Calu3 (cell line): Measurements from ENCODE around the gene PBX4. TPM values are rescaled to one million over a fixed set of nuclear protein-coding genes. Genes with fewer than 3 reads are reported as not detected.

Source experiments
- BruUV-seq: library from RNA; stranded (reverse); fragments of 400-500 nt; replicated peaks from 2 replicates; lab custom pipeline; 2021; lab: Mats Ljungman, UMichigan
- CTCF ChIA-PET: fragments of 300-600 bp; sonication (Branson Sonifier 250); formaldehyde crosslinking; loops from one replicate; lab custom pipeline; 2022; ENCODE audit warnings: antibody characterized with exemption; lab: Charles Lee
- DNase-seq: peaks from one replicate; pipeline ENCODE4 v3.0.0; 2022
- H3K27ac Mint-ChIP-seq: one replicate; pipeline ENCODE4 v1.8.0; 2022; ENCODE audit warnings: mixed read lengths; ENCODE audit not compliant: unreplicated experiment
- H3K27me3 Mint-ChIP-seq: one replicate; pipeline ENCODE4 v1.8.0; 2022; ENCODE audit warnings: mixed read lengths; ENCODE audit not compliant: unreplicated experiment
- H3K36me3 Mint-ChIP-seq: one replicate; pipeline ENCODE4 v1.8.0; 2022; ENCODE audit warnings: mild to moderate bottlenecking, moderate library complexity, mixed read lengths; ENCODE audit not compliant: insufficient read depth, unreplicated experiment
- H3K4me1 Mint-ChIP-seq: one replicate; pipeline ENCODE4 v1.8.0; 2022; ENCODE audit warnings: mild to moderate bottlenecking, low read depth, mixed read lengths; ENCODE audit not compliant: unreplicated experiment
- H3K4me3 Mint-ChIP-seq: one replicate; pipeline ENCODE4 v1.8.0; 2022; ENCODE audit warnings: mild to moderate bottlenecking, low read depth, moderate library complexity, mixed read lengths; ENCODE audit not compliant: unreplicated experiment
- H3K9me3 Mint-ChIP-seq: one replicate; pipeline ENCODE4 v1.8.0; 2022; ENCODE audit warnings: low read depth, mixed read lengths; ENCODE audit not compliant: unreplicated experiment
- intact Hi-C: fragments of 100-400 bp; cut with micrococcal nuclease; formaldehyde crosslinking; loops from one replicate; pipeline ENCODE4 v1.10.0; 2022; ENCODE audit not compliant: unreplicated experiment
- total RNA-seq: library from RNA; stranded (reverse); gene quantifications from 2 replicates; pipeline ENCODE4 v1.2.3, GENCODE V29; 2022
- TF ChIP-seq, protein P1 (sequence below): fragments of 200-600 bp; IDR thresholded peaks from one replicate; pipeline ENCODE4 v1.8.0; 2022; ENCODE audit warnings: antibody characterized with exemption; ENCODE audit not compliant: unreplicated experiment

PBX4 gene
- total RNA-seq, 1 experiment from 2014 or later, result 6.0 TPM

- Mint-ChIP-seq H3K9me3 (no peaks in the 10 kb centered on the region), H3K4me1 (no peaks in the 10 kb centered on the region), H3K36me3 (peaks cover 4% of the 10 kb centered on the region), H3K4me3 (no peak overlapping the region), H3K27ac (no peak overlapping the region), H3K27me3 (peaks cover 14% of the 10 kb centered on the region)
- CTCF ChIA-PET, result interaction anchor here (0.9 kb wide), 1 partner anchor 17 kb away, joined by 4 read pairs; no protein-coding TSS in a partner anchor
- TF ChIP-seq, protein P1, sequence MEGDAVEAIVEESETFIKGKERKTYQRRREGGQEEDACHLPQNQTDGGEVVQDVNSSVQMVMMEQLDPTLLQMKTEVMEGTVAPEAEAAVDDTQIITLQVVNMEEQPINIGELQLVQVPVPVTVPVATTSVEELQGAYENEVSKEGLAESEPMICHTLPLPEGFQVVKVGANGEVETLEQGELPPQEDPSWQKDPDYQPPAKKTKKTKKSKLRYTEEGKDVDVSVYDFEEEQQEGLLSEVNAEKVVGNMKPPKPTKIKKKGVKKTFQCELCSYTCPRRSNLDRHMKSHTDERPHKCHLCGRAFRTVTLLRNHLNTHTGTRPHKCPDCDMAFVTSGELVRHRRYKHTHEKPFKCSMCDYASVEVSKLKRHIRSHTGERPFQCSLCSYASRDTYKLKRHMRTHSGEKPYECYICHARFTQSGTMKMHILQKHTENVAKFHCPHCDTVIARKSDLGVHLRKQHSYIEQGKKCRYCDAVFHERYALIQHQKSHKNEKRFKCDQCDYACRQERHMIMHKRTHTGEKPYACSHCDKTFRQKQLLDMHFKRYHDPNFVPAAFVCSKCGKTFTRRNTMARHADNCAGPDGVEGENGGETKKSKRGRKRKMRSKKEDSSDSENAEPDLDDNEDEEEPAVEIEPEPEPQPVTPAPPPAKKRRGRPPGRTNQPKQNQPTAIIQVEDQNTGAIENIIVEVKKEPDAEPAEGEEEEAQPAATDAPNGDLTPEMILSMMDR, result no peak
- intact Hi-C loops, result no loop called here
- no TSS peak for BruUV-seq
- DNase-seq, result no peak
Measured at GRCh38 chr19:19548915-19549759, 69.3 kb downstream of the PBX4 start.

- BruUV-seq, result no TSS peak
- Mint-ChIP-seq H3K9me3 (no peaks in the 10 kb centered on the region), H3K27ac (no peak overlapping the region), H3K36me3 (peaks cover 4% of the 10 kb centered on the region), H3K4me3 (no peak overlapping the region), H3K27me3 (peaks cover 14% of the 10 kb centered on the region), H3K4me1 (no peaks in the 10 kb centered on the region)
- no peak for DNase-seq
- CTCF ChIA-PET, result interaction anchor here (0.5 to 0.6 kb wide), 3 partner anchors 11 to 868 kb away, joined by 7 to 12 read pairs (median 8); no protein-coding TSS in a partner anchor
- intact Hi-C loops, result no loop called here
- TF ChIP-seq, protein P1, result no peak
Measured at GRCh38 chr19:19547674-19548336, 70.7 kb downstream of the PBX4 start.

DNA sequence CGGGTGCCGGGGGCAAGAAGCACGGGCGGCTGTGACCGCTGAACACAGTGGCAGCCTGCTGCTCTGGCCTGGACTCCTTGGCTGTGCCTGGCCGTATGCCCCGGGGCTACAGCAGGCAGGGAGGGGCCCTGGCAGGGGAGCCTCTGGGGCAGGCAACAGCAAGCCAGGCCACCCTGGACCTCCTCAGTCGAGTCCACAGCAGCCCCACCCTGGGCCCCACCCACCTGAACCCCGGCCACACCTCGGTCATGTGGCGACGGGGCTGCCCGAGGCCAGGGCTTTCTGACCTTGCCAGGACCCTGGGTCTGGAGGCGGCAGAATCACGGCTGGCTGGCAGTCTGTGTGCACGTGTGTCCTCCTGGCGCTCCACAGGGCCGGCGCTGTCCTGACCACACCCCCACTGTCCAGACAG is 71.7 kb downstream of the PBX4 start:
- H3K9me3 Mint-ChIP-seq, result no peaks in the 10 kb centered on the region
- no peak overlapping the region for H3K27ac Mint-ChIP-seq
- TF ChIP-seq, protein P1, result no peak
- H3K4me3 Mint-ChIP-seq, result no peak overlapping the region
- intact Hi-C loops, result no loop called here
- H3K36me3 Mint-ChIP-seq, result peaks cover 4% of the 10 kb centered on the region
- H3K4me1 Mint-ChIP-seq, result no peaks in the 10 kb centered on the region
- DNase-seq, result no peak
- no TSS peak for BruUV-seq
- CTCF ChIA-PET, result interaction anchor here (0.6 kb wide), 1 partner anchor 220 kb away, joined by 7 read pairs; no protein-coding TSS in a partner anchor
- H3K27me3 Mint-ChIP-seq, result peaks cover 14% of the 10 kb centered on the region

DNA sequence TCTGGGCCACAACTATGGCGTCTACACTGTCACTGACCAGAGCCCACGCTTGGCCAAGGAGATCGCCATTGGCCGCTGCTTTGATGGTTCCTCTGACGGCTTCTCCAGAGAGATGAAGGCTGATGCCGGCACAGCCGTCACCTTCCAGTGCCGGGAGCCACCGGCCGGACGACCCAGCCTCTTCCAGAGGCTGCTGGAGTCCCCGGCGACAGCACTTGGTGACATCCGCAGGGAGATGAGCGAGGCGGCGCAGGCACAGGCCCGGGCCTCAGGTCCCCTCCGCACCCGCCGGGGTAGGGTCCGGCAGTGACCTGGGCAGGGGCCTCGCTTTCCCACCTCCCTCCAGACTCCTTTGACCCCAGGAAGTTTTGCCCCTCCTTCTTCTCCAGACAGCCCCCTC is 72.8 kb downstream of the PBX4 start:
- TF ChIP-seq, protein P1, result no peak
- peaks cover 14% of the 10 kb centered on the region for H3K27me3 Mint-ChIP-seq
- no peaks in the 10 kb centered on the region for H3K9me3 Mint-ChIP-seq
- CTCF ChIA-PET, result no interaction called here
- no peaks in the 10 kb centered on the region for H3K4me1 Mint-ChIP-seq
- no peak overlapping the region for H3K27ac Mint-ChIP-seq
- intact Hi-C loops, result no loop called here
- H3K4me3 Mint-ChIP-seq, result no peak overlapping the region
- DNase-seq, result no peak
- peaks cover 4% of the 10 kb centered on the region for H3K36me3 Mint-ChIP-seq
- BruUV-seq, result no TSS peak
